ENCODE data around the gene NCK1.
"Not testable (repeated sequence)": the region's sequence is repeated elsewhere in the genome, so short reads cannot be mapped to it uniquely, and the experiment has no call there.

NCK1 gene

DNA sequence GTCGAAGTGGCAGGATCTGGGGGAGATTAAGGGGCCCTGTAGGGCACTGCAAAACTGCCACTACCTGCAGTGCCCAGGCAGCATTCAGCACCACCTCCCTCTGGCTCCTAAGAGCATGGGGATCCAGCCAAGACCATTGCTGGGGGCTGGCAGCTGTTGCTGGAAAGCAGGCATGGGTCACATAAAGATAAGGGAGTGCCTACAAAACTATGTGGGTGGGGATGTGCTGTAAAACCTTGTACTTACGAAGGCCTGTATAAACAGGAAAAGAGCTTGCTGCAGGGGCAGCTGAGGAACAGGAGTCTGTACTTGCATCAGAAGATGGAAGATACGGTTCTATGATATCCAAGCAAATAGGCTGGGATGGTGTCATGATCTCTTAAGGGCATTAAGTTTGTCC, 122.8 kb downstream of the NCK1 start:
- no peak for DNase-seq (ENCODE audit: low read depth, low spot score)

DNA sequence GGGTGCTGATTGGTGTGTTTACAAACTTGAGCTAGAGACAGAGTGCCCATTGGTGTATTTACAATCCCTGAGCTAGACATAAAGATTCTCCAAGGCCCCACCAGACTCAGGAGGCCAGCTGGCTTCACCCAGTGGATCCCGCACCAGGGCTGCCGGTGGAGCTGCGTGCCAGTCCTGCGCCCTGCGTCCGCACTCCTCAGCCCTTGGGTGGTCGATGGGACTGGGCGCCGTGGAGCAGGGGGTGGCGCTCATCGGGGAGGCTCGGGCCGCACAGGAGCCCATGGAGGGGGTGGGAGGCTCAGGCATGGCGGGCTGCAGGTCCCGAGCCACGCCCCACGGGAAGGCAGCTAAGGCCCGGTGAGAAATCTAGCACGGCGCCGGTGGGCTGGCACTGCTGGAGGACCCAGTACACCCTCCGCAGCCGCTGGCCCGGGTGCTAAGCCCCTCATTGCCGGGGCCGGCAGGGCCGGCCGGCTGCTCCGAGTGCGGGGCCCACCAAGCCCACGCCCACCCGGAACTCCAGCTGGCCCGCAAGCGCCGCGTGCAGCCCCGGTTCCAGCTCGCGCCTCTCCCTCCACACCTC, 125.5 kb downstream of the NCK1 start:
- not testable (repeated sequence) for DNase-seq (ENCODE audit: low read depth, low spot score)

DNA sequence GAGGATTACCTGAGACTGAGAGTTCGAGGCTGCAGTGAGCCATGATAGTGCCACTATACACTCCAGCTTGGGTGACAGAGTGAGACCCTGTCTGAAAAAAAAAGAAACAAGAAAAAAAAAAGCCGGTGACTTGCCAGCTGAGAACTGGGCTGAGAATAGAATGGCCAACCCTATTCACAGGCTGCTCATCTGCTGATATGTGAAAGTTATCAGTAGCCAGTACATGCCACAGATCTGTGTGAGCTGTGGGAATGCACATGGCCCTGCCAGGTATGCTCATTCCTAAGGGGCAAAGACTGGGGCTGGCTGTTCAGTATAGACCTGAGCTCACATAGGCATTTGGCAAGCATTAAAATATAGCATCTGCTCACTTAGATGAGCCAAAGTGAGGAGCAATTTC, 126.6 kb downstream of the NCK1 start:
- no peak for DNase-seq (ENCODE audit: low read depth, low spot score)

DNA sequence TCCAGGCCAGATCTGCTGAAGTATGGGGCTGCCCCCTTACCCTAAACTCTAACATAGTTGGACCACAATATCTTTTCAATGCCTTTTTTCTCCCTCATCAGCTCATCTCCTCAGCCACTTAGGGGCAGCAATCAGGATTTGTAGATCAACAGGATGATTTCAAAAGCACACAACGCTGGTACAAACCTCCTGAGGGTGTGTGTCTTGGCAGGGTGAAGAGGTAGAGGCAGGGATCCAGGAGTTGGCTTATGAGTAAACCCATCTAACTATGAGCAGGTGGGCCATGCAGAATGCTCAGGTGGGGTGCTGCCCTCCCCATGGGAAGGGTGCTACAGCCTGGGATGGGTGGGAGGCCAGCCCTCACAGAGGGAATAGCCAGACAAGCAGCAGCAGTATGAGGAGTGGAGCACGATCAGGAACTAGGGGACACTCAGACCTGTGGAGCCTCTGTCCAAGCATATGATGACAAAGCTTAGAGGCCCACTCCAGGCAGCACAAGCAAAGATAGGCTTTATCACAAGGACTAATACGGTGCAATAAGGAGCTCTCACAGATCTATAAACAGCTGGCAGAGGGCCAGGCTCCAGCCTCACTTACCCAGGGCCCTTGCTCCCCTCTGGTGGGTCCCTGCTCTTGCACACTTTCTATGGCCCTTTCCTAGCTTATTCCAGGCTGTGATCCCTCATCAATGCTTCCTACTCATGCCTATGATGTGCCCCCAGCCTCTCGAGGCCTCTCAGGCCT, 127.9 kb downstream of the NCK1 start:
- no peak for DNase-seq (ENCODE audit: low read depth, low spot score)

DNA sequence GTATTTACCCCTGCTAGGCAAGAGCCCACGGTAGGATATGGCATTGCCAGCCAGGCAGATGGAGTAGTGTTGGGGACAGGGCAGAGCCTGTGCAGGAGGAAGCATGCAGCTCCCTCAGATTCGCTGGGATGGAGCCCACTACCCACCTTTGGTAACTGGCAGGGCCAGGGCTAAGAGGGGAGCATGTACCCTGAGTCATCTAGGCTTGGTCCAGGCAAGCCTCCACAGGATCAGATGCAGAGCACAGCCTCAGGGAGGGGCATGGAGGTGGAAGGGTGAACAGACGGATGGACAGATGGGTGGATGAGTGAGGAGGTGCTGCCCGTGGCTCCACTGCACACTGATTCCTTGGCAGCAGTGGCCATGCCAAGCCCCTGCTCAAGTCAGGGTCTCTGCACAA, 128.8 kb downstream of the NCK1 start:
- no peak for DNase-seq (ENCODE audit: low read depth, low spot score)

DNA sequence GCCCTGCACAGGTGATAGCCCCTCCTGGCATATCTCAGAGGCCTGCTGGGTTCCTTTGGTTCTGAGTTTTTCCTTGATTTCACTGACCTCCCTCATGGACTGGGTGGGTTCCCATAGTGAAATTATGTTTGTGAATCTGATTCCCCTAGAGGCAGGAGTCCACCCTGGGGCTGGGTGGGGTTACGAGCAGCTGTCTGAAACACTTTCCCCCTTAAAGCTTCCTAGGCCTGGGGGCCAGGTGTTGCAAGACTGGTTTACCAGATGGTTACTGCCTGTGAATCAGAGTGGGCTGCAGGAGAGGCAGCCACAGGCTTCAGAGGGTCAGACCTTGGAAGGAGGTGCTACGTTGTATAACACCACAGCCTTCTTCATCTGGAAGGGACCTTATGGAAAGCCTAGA, 130.1 kb downstream of the NCK1 start:
- no peak for DNase-seq (ENCODE audit: low read depth, low spot score)

DNA sequence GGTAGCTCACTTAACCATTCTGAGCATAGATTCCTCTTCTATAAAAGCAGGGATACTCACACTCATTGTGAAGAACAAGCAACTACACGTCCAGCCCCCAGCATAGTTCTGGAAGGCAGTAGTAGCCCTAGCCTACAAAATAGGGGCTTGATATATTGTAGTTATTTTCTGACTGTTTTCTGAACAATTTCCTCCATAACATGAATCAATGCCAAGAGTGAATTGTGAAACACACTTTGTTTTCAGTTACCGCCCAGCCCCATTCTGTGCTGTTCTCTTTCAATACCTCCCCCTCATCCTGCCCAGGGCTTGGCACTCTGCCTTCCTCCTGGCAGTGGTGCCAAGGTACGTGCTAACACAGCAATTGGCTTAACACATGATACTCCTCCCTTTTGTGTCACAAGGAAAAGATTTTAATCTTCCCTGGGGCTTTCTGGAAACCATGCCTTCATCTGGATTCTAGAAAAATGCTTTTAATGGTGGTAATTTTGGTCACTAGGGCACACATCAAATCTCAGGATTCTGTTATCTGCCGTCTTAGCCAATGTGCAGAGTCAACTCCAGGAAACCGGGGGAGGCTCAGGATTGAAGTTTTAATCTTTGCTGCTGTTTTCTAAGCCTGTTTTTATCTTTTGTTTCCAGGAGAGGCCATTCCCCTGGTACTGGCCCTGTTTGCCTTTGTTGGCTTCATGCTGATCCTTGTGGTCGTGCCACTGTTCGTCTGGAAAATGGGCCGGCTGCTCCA, 132.9 kb downstream of the NCK1 start:
- DNase-seq (ENCODE audit: low read depth, low spot score): no peak

DNA sequence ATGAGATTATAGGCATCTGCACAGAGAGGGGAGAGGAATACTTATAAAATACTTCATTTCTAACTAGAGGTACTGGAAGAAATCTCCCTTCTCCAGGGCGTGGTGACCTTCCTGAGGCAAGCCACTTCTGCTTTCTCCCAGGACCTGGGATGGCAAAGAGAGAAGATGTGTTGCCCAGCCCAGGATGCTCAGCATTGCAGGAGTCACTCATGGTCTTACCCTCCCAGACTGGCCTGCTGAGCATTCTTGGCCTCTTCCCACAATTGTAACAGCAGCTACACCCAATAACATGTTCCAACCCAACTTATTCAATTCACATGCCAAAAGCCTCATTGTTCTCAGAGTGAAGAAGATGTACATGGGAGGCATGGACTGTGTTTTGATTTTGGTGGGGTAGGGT, 133.6 kb downstream of the NCK1 start:
- no peak for DNase-seq (ENCODE audit: low read depth, low spot score)
